Astrocyte of the hippocampus (primary cell): ENCODE data around the gene MOG.
"Not testable (repeated sequence)": the region's sequence is repeated elsewhere in the genome, so short reads cannot be mapped to it uniquely, and the experiment has no call there.

Source experiments
- DNase-seq: peaks from one replicate; pipeline ENCODE4 v3.0.0; 2011; ENCODE audit warnings: low read depth, low spot score

MOG gene

DNA sequence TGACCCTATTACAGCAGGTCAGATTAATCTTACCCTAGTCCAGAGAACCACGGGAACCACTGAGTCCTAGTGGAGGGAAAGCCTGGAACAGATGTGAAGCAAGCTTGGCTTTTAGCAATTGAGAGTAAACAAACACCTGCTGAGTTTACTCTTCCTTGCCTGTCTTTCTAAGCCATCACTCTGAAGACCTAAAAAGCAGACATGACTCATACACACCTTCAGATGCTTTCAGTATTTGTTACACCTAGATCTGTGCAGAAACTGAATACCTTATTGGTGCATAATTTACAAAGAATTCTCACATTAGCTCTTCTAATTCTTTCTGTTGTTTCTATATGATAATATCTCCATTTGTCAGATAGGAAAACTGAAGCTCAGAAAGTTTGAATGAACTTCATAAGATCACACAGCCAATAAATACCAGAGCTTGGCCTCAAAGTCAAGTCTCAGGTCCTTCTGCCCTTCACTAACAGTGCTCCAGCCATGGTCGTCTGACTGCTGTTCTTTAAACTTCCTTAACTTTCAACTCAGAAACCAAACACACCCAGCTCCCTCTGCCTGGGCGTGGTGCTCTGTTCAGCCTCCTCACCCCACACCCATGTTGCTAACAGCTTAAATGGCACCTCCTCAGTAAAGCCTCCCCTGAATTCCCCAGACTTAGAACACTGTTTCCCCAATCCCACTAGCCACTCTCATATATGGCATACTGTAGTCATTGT is 15.3 kb upstream of the MOG start:
- no peak for DNase-seq

GRCh38 chr6:29647927-29648642 is 8.8 kb upstream of the MOG start:
- DNase-seq, result peak; percentile 48

DNA sequence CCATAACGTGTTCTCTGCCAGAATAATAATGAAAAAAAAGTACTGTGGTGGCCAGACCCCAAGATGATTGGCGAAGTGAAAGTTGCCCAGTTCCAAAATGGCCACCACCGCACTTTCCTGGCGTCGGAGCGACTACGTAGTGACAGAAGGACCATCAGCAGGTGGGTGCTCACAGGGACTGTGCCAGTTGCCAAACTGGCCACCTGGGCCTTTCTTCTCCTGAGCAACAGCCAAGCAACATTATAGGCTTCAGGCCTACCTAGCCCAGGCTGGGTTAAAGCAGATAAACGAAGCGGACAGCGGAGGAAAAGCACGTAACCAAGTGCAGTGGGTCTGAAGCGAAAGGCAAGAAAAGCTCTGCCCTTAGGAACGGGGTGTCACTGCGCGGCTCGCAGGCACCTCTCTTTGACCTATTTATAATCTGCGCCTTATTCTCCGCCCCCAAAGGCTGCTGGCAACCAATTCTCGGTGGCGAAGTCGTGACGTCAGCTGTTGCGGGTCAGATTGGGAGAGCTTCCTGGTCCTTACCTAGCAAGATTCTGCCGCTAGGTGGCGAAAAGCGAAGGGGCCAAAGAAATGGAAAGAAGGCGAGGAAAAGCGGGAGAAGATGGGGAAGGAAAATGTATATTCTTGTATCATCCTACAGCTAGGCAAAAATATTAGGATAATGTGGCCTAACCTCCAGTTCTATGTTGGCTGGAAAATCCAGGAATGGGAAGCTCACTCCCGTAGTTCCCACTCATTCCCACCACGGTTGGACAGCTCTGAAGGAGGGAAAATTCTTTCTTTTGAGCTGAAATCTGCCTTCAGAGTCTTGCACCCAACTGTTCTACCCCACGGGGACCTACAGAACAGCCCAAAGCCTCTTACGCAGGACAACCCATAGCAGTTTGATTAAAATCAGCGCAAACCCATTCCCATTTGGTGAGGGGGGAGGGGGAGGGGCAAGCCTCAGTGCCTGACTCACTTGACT is 6.9 kb upstream of the MOG start:
- peak; percentile 98 for DNase-seq

DNA sequence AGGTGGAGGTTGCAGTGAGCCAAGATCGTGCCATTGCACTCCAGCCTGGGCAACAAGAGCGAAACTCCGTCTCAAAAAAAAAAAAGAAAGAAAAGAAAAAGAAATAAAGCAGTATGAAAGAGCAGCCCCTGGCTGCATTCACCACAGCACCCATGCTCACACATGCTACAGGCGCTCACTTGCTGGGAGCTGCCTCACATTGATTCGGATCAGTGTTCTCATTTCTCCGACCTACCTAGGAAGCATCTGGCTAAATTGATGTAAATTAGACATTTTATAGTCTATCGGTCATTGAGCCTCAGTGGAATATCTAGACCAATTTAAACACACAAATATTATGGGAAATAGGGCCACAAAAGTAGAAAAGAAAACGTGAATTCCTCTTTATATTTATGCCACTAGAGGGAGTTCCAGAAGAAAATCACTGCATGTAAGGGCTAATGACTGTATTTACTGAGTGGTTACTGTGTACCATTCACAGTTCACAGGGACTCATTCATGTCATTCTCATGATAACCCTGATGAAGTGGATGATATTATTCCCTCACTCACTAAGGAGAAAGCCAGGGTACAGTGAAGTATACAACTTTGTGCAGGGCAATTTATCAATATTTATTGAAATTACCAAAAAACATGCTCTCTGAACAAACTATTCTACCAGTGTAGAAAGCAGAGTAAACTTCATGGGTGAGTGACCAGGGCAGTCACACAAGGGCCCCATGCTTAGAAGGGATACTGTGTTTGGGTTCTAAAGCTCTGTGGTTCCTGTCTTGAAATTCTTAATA is 5.3 kb upstream of the MOG start:
- DNase-seq, result peak; percentile 46

GRCh38 chr6:29652198-29652584 is 4.7 kb upstream of the MOG start:
- no peak for DNase-seq

DNA sequence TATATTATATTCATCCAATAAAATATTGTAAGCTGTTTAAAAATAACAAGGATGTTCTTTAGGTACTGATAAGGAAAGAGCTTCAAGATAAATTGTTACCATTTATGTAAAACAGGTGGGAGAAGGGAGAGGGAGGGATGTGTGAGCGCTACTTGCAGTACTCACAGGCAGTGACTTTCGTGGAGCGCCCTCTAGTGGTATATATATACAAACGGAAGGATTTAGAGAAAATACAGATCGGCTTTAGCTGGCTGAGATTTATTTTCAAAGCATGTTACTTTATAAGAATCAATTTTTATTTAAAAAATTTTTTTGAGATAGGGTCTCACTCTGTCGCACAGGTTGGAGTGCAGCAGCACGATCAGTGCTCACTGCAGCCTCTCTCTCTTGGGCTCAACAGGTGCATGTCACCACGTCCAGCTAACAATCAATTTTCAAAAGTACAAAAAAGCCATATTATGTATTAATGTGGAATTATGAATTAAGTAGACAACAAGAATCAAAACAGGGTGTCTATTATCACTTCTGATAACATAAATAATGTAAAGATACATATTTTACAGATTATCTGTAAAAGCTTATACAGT is 3.3 kb upstream of the MOG start:
- peak; percentile 83 for DNase-seq

DNA sequence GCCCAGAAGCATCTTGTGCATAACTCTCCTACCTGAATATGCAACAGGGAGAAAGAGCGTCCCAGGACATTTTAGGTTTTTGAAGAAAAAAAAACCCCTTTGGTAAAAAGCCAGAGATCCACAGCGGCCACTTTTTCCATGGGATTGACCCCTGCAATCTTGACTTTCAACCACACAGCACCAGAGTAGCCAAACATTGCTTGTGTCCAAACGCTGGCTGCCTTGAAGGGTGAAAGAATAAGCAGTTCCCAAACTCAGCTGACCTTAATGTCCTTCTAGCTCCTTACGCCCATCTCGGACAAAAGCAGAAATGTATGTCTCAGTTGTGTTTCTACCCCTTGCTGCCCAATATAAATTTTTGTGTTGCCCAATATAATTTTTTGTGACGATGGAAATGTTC is 1.2 kb upstream of the MOG start:
- DNase-seq, result no peak

- no peak for DNase-seq
These were observed 735 bp upstream of the MOG start for GRCh38 chr6:29656157-29656556.

- no peak for DNase-seq
These were observed 4.2 kb downstream of the MOG start for GRCh38 chr6:29661071-29661470.

DNA sequence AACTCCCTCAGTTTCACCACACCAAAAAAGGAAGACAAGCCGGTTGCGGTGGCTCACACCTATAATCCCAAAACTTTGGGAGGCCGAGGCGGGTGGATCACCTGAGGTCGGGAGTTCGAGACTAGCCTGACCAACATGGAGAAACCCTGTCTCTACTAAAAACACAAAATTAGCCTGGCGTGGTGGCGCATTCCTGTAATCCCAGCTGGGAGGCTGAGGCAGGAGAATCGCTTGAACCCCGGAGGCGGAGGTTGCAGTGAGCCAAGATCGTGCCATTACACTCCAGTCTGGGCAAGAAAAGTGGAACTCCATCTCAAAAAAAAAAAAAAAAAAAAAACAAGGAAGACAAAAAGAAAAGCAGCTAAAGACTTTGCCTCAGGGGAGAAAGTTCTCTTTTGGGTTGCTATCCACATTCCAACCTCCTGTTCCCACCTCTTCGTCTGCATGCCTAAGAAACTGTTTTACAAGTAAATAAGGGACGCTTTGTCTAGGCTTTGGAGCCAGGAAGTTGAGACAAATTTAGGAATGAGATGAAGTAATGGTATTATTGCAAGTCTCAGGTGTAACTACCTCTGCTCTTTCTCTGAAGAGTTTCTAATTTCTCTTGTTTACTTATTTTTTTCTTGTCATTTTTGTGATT is 4.7 kb downstream of the MOG start:
- not testable (repeated sequence) for DNase-seq

DNA sequence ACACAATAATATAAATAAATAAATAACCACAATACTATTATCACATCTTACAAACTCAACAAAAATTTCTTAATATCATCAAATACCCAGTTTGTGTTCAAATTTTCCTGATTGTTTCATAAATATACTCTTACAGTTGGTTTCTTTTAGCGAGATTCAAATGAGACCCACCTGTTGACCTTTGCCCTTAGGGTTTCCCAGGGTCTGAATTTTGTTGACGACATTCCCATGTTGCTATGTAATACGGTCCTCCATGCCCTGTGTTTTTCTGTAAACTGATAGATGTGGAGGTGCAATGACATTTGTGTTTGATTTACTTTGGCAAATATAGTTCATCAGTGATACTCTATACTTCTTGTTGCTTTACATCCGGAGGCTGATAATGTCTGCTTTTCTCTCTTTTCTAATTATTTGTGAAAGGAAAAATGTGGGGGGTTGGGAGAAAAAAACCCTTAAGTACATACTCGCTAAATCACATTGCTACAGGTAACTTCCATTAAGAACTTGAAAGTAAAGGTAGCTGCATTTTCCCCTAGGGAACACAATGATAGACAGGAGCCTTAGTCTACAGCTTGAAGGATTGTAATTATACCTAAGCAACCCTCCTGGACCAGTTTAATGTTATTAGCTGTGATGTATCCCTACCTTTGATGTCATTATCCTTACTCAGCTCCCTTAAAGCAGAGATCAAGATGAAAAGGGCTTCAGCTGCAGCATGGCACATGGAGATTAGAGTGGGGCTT is 6.6 kb downstream of the MOG start:
- no peak for DNase-seq

DNA sequence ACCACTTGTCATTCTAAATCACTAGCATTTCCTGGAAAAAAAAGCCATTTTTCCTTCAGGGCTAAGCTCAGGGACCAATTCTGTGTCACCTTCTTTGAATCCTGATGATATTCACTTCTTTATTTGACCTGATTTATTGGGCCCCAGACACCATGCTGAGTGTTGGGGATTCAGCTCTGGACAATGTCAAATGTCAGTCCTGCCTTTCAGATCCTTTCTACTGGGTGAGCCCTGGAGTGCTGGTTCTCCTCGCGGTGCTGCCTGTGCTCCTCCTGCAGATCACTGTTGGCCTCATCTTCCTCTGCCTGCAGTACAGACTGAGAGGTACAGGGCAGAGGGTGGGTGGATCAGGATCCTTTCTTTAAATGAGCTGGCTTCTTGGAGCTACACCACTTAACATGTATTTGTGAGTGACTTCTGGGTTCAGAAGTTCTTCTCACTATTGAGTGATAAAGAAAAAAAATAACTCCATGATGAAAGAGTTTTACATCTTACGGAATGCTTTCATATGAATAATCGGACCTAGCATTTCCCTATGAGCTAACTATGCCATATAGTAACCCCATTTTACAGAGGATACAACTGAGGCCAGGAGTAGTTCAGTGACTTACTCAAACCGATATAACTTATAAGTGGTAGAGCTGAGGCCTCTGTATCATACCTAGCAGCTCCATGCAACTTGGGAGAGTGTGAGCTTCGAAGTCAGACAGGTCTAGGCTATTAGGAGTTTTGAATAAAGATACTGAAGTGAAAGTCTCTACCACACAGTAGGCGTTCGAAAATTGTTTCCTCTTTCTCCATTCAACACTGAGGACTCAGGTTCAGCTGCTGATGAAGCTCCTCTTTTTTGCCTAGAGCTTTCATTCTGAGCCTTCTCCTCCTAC is 9.3 kb downstream of the MOG start:
- DNase-seq, result no peak

DNA sequence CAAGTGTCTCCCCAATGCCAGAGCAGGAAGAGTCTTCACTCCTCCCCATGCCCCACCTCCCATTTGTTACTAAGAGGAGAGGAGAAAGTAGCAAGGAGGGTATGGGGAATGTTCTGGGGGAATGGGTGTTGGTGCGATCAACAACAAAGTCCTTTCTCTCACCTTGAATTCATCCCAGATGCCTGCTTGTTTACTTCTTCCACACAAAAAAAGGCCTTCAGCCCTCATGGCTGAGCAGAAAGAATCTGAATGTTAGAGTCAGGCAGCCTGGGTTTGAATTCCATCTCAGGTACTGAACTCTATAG is 9.9 kb downstream of the MOG start:
- no peak for DNase-seq

GRCh38 chr6:29667158-29667557 is 10.3 kb downstream of the MOG start:
- no peak for DNase-seq

DNA sequence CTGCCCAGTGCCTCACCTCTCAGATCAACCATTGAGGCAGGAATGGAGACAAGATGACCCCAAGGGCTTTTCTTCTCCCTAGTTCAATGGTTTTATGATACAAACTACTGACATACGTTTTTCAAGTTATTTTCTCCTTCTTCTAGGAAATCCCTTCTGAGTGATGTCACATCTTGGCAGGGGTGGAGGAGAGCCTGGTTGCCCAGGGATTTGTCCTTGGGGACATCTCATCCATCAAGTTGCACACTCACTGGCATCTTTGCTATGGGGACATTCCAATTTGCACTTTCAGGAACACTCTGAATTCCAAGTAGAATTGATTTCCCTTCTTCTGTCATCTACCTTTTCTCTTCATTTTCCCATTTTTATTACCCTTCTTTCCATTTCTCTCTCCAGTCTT is 14.1 kb downstream of the MOG start:
- DNase-seq, result no peak

GRCh38 chr6:29672116-29672515 is 15.2 kb downstream of the MOG start:
- DNase-seq, result not testable (repeated sequence)

DNA sequence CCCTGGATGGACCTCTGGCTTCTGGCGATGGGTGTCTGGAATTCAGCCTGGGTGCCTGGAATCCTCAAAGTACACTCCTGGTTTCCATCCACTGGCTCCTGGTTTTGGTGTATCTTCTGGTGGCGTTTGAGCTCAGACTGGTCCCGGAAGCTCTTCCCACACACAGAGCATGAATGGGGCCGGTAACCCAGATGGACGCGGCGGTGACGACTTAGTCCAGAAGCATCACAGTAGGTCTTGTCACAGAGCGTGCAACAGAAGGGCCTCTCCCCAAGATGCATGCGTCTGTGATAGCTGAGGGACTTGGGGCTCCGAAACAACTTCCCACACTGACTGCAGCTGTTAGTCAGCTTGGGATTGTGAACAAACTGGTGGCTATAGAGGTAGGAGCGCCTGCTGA is 16.3 kb downstream of the MOG start:
- no peak for DNase-seq

DNA sequence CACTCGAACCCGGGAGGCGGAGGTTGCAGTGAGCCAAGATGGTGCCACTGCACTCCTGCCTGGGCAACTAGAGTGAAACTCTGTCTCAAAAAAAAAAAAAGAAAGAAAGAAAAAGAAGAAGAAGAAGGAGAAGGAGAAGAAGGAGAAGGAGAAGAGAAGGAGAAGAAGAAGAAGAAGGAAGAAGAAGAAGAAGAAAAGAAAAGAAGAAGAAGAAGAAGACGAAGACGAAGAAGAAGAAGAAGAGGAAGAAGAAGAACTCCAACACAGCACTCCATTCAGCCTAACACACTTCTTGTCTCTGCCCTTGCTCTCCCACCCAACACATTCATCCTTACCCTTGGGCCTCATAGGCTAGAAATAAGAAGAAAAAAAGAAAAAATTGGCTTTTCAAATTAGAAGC is 17.1 kb downstream of the MOG start:
- no peak for DNase-seq

DNA sequence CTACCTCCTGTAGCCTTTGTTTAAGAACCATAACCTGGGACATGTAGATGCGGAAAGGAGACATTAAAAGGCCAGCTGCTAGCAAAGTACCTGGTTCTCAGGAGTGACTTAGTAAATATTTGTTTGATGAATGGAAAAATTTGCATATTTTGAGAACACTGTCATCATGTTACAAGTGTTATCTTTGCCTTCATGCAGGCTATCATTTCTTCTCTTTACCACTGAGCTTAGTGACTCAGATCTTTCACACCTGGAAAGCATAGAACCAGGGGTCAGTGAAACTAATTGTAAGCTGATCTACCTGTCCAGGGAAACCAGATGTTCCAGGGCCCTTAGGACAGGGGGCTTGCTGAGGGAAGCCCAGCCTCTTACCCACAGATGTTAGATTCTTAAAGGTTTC is 18.7 kb downstream of the MOG start:
- no peak for DNase-seq
